ENCODE results near the gene POFUT1. TPM values are rescaled to one million over a fixed set of nuclear protein-coding genes. Genes with fewer than 3 reads are reported as not detected.
"Not testable (repeated sequence)": the region's sequence is repeated elsewhere in the genome, so short reads cannot be mapped to it uniquely, and the experiment has no call there.

Gene POFUT1
- total and polyA plus RNA-seq, 5 donors: 16.6 to 29.3 (median 27.6) TPM

DNA sequence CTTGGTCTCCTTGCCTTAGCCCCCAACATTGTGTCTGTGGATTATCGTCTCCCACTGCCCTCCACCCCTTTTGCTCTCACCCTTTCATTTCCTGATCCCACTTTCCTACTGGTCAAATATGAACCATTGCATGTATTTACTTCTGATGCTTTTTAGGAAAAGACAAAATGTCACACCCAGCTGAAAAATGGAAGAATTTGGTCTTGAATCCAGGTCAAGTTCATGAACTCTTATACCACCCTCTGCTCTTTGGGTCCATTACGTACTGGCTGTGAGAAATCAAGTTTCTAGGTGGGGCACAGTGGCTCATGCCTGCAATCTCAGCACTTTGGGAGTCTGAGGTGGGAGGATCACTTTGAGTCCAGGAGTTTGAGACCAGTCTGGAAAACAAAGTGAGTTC, 54.0 kb downstream of the POFUT1 start:
- 72% methylated on average over 2 of the region's 2 CpGs for WGBS
- H3K9me3 ChIP-seq (ENCODE audit: control insufficient read depth, low read length): no peaks in the 10 kb centered on the region
- no peak overlapping the region for H3K4me3 ChIP-seq (ENCODE audit: low read length)
- DNase-seq (no peak), ATAC-seq (no peak)
- intact Hi-C loops (cut with DNase I): no loop called here
- no peak overlapping the region for H3K27ac ChIP-seq (ENCODE audit: low read length)
- no peaks in the 10 kb centered on the region for H3K27me3 ChIP-seq (ENCODE audit: control insufficient read depth, insufficient read depth)
- no peaks in the 10 kb centered on the region for H3K4me1 ChIP-seq (ENCODE audit: control insufficient read depth, insufficient read depth, low read length)

GRCh38 chr20:32263398-32263954, 55.8 kb downstream of the POFUT1 start:
- Histone ChIP-seq H3K27ac (ENCODE audit: low read length) (no peak overlapping the region), H3K4me3 (ENCODE audit: low read length) (no peak overlapping the region), H3K4me1 (ENCODE audit: control insufficient read depth, insufficient read depth, low read length) (no peaks in the 10 kb centered on the region), H3K9me3 (ENCODE audit: control insufficient read depth, low read length) (no peaks in the 10 kb centered on the region), H3K27me3 (ENCODE audit: control insufficient read depth, insufficient read depth) (no peaks in the 10 kb centered on the region)
- intact Hi-C loops (cut with DNase I): no loop called here
- no peak for DNase-seq
- WGBS: 78% methylated on average over 7 of the region's 7 CpGs
- ATAC-seq: no peak

DNA sequence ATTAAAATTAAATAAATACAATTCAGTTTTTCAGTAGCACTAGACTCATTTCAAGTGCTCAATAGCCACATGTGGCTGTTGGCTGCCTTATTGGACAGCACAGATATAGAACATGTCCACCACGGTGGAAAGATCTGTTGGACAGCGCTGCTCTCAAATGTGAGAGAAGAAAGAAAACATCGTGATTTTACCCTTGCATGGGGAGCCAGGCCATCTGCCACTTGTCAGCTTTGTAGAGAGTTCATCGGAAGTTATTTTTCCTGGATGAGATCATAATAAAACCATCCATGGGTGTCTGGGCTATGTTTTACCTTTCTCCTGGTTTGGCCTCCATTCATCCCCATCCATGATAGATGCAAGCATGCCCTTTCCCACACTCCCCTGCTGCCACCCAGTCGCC, 63.9 kb downstream of the POFUT1 start:
- intact Hi-C loops (cut with DNase I): no loop called here
- ATAC-seq (no peak), DNase-seq (no peak)
- no peak overlapping the region for H3K4me3 ChIP-seq (ENCODE audit: low read length)
- 56% methylated on average over 5 of the region's 5 CpGs for WGBS
- H3K4me1 ChIP-seq (ENCODE audit: control insufficient read depth, insufficient read depth, low read length): no peaks in the 10 kb centered on the region
- no peaks in the 10 kb centered on the region for H3K9me3 ChIP-seq (ENCODE audit: control insufficient read depth, low read length)
- no peaks in the 10 kb centered on the region for H3K27me3 ChIP-seq (ENCODE audit: control insufficient read depth, insufficient read depth)
- no peak overlapping the region for H3K27ac ChIP-seq (ENCODE audit: low read length)

DNA sequence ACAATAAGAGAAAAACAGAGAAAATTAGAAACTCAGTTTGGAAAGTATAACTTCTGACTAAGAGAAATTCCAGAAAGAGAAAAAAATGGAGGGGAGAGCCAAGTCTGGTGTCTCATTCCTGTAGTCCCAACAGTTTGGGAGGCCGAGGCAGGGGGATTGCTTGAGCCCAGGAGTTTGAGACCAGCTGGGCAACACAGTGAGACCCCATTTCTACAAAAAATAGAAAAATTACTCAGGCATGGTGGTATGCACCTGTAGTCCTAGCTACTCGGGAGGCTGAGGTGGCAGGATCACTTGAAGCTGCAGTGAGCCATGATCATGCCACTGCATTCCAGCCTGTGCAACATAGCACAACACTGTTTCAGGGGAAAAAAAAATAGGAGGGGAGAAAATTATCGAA, 66.7 kb downstream of the POFUT1 start:
- ATAC-seq: no peak
- H3K27ac ChIP-seq (ENCODE audit: low read length): no peak overlapping the region
- no peak for DNase-seq
- no peaks in the 10 kb centered on the region for H3K4me1 ChIP-seq (ENCODE audit: control insufficient read depth, insufficient read depth, low read length)
- intact Hi-C loops (cut with DNase I): no loop called here
- no peak overlapping the region for H3K4me3 ChIP-seq (ENCODE audit: low read length)
- H3K9me3 ChIP-seq (ENCODE audit: control insufficient read depth, low read length): no peaks in the 10 kb centered on the region
- no peaks in the 10 kb centered on the region for H3K27me3 ChIP-seq (ENCODE audit: control insufficient read depth, insufficient read depth)
- WGBS: 86% methylated on average over 3 of the region's 3 CpGs

- intact Hi-C loops (cut with DNase I); H3K4me3 ChIP-seq (ENCODE audit: low read length); H3K27ac ChIP-seq (ENCODE audit: low read length); ATAC-seq; H3K4me1 ChIP-seq (ENCODE audit: control insufficient read depth, insufficient read depth, low read length); H3K27me3 ChIP-seq (ENCODE audit: control insufficient read depth, insufficient read depth); DNase-seq; H3K9me3 ChIP-seq (ENCODE audit: control insufficient read depth, low read length): not testable (repeated sequence)
- 89% methylated on average over 3 of the region's 3 CpGs for WGBS
Measured at GRCh38 chr20:32275163-32275562, 67.5 kb downstream of the POFUT1 start.

DNA sequence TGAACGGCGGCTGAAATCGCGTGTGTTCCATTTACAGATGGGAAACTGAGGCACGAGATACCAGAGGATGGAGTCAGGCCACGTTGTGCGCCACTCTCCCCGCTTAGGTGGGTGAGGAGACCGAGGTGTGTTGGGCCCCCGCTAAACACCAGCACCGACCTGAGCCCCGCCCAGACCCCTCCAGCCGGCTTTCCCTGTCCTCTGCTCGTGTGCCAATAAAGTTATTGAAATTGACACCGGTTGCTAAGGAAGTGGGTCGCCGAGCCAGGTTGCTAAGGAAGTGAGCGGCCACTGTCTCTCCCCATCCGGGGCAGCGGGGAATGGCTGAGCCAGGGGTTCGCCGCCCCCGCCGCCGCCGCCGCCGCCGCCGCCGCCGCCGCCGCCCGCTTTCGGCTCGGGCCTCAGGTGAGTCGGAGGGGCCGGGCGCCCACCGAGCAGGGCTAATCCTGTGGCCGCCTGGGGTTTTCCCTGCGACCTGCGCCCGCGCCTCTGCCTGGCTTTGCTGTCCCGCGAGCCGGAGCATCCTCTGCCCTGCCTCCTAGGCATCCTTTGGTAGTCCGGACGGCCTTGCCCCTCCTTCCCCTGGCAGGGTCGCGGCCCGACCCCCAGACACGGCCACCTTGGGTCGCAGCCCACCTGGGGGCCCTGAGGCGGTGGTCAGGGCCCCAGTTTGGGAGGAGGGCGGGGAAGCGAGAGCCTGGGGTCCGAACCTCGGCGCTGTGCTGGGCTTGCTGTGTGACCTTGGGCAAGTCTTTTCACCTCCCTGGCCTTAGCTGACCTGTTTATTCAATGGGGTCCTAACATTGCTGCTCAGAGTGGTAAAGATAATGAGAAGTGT, 69.9 kb downstream of the POFUT1 start, which contains the start of gene KIF3B:
Gene KIF3B, plus strand, starts transcription at position 291 of the 838 bp plus-strand sequence. CDS start 32,127 bp downstream, outside the sequence.
- H3K27me3 ChIP-seq (ENCODE audit: control insufficient read depth, insufficient read depth): no peaks in the 10 kb centered on the region
- H3K27ac ChIP-seq (ENCODE audit: low read length): peak within 1 kb of the TSS; percentile 34
- peak; percentile 91 to 95 (median 95) for DNase-seq
- H3K9me3 ChIP-seq (ENCODE audit: control insufficient read depth, low read length): no peaks in the 10 kb centered on the region
- intact Hi-C loops (cut with DNase I): no loop called here
- 1% methylated on average over 62 of the region's 62 CpGs for WGBS
- H3K4me1 ChIP-seq (ENCODE audit: control insufficient read depth, insufficient read depth, low read length): no peaks in the 10 kb centered on the region
- H3K4me3 ChIP-seq (ENCODE audit: low read length): peak within 1 kb of the TSS; percentile 82
- ATAC-seq: peak; percentile 95

DNA sequence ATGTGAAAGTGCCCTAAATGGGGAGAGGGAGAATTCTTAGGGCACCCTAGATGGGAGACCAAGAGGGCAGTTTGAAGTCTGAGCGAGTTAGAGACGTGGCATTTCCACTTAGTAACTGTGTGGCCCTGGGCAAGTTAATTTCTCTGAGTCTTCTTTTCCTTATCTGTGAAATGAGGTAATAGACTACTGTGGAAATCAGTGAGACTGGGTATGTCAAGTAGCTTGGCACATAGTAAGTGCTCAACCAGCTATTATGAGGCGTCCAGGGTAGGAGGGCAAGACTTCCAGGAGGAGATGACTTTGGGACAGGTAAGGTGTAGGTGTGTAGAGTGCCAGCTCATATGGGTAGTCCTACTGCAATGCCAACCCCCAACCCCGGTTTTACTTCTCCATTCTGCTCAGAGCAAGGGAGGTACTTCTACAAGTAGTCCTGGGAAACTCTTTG, 70.5 kb downstream of the POFUT1 start:
- ATAC-seq (peak in 1 of 2 donors; percentile 9), DNase-seq (no peak)
- Histone ChIP-seq H3K9me3 (ENCODE audit: control insufficient read depth, low read length) (no peaks in the 10 kb centered on the region), H3K27ac (ENCODE audit: low read length) (no peak overlapping the region), H3K27me3 (ENCODE audit: control insufficient read depth, insufficient read depth) (no peaks in the 10 kb centered on the region), H3K4me3 (ENCODE audit: low read length) (peak overlapping the region; percentile 82), H3K4me1 (ENCODE audit: control insufficient read depth, insufficient read depth, low read length) (no peaks in the 10 kb centered on the region)
- intact Hi-C loops (cut with DNase I): no loop called here
- 46% methylated on average over 4 of the region's 4 CpGs for WGBS

- intact Hi-C loops (cut with DNase I): no loop called here
- Histone ChIP-seq H3K27me3 (ENCODE audit: control insufficient read depth, insufficient read depth) (no peaks in the 10 kb centered on the region), H3K4me3 (ENCODE audit: low read length) (no peak overlapping the region), H3K9me3 (ENCODE audit: control insufficient read depth, low read length) (no peaks in the 10 kb centered on the region), H3K27ac (ENCODE audit: low read length) (no peak overlapping the region), H3K4me1 (ENCODE audit: control insufficient read depth, insufficient read depth, low read length) (no peaks in the 10 kb centered on the region)
- DNase-seq (no peak), ATAC-seq (no peak)
- WGBS: 86% methylated on average over 4 of the region's 4 CpGs
Measured at GRCh38 chr20:32281711-32282110, 74.0 kb downstream of the POFUT1 start.

GRCh38 chr20:32282461-32282860, 74.8 kb downstream of the POFUT1 start:
- Histone ChIP-seq H3K27ac (ENCODE audit: low read length) (no peak overlapping the region), H3K4me3 (ENCODE audit: low read length) (no peak overlapping the region), H3K27me3 (ENCODE audit: control insufficient read depth, insufficient read depth) (no peaks in the 10 kb centered on the region), H3K4me1 (ENCODE audit: control insufficient read depth, insufficient read depth, low read length) (no peaks in the 10 kb centered on the region), H3K9me3 (ENCODE audit: control insufficient read depth, low read length) (no peaks in the 10 kb centered on the region)
- 49% methylated on average over 4 of the region's 4 CpGs for WGBS
- DNase-seq (peak; percentile 25 to 68 (median 63)), ATAC-seq (peak; percentile 60 to 75)
- intact Hi-C loops (cut with DNase I): no loop called here

GRCh38 chr20:32285082-32285620, 77.5 kb downstream of the POFUT1 start:
- Histone ChIP-seq H3K27me3 (ENCODE audit: control insufficient read depth, insufficient read depth) (no peaks in the 10 kb centered on the region), H3K4me3 (ENCODE audit: low read length) (no peak overlapping the region), H3K9me3 (ENCODE audit: control insufficient read depth, low read length) (no peaks in the 10 kb centered on the region), H3K27ac (ENCODE audit: low read length) (peak overlapping the region; percentile 67), H3K4me1 (ENCODE audit: control insufficient read depth, insufficient read depth, low read length) (no peaks in the 10 kb centered on the region)
- DNase-seq (no peak), ATAC-seq (no peak)
- intact Hi-C loops (cut with DNase I): no loop called here
- WGBS: 51% methylated on average over 3 of the region's 3 CpGs

GRCh38 chr20:32285621-32286371, 78.1 kb downstream of the POFUT1 start:
- Histone ChIP-seq H3K9me3 (ENCODE audit: control insufficient read depth, low read length) (no peaks in the 10 kb centered on the region), H3K27ac (ENCODE audit: low read length) (peak overlapping the region; percentile 67), H3K4me1 (ENCODE audit: control insufficient read depth, insufficient read depth, low read length) (no peaks in the 10 kb centered on the region), H3K27me3 (ENCODE audit: control insufficient read depth, insufficient read depth) (no peaks in the 10 kb centered on the region), H3K4me3 (ENCODE audit: low read length) (no peak overlapping the region)
- 41% methylated on average over 4 of the region's 4 CpGs for WGBS
- DNase-seq (no peak), ATAC-seq (peak; percentile 22 to 72)
- intact Hi-C loops (cut with DNase I): no loop called here

All from right cardiac atrium (tissue), 5 donors.